ENCODE results near the gene ZFP36L2. TPM values are rescaled to one million over a fixed set of nuclear protein-coding genes. Genes with fewer than 3 reads are reported as not detected.

Gene ZFP36L2
- total RNA-seq, 4 donors from 2014 or later = 50.9 to 83.2 (median 73.4) TPM

DNA sequence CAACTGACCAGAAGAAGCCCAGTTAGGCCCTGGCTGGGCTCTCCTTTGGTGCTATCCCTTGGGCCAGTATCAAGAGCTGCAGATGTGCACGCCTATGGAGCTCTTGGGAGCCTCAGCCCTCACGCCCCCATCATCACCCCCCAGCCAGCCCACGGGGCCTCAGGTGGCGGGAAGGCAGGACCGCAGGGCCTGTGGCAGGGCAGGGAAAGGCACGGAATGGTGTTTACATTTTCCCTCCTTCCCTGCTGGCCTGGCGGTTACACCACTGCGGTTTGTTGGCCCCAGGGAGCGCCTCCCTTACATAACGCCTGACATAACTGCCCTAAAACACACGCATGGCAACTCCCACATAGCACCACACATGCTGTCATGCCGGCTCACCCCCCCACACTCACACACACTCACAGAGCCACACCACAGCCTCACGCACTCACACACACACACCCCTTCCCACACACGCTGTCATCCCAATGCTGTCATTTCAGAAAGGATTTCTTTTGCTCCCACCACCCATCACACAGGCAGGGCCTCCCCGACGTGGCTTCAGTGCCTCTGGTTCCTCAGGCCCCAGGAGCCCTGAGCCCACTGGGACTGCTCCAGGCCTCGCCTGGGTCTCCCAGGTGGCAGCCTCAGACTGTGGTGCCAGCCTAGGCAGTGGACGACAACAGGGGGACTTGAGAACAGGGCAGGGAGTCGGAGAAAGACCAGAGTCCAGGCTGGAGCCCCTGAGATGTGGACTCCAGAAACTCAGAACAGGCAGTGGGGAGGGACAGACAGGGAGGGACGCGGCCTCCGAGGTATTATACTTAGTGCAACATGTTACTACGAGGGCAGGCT lies 15.7 kb downstream of the ZFP36L2 start:
- Histone ChIP-seq H3K9me3 (no peaks in the 10 kb centered on the region), H3K27me3 (no peaks in the 10 kb centered on the region), H3K4me1 (peaks cover 0 to 21% (median 6%) of the 10 kb centered on the region in 3 donors), H3K27ac (peak overlapping the region in 3 of 4 donors; percentile 65 to 74 (median 68)), H3K4me3 (no peak overlapping the region), H3K36me3 (no peaks in the 10 kb centered on the region)
- ATAC-seq = peak; percentile 81
- 59 to 60% methylated on average over 1 to 11 of the region's 23 CpGs for WGBS, 2 donors (ENCODE audit: low coverage in 1 of 2)
- TF ChIP-seq, protein P1, sequence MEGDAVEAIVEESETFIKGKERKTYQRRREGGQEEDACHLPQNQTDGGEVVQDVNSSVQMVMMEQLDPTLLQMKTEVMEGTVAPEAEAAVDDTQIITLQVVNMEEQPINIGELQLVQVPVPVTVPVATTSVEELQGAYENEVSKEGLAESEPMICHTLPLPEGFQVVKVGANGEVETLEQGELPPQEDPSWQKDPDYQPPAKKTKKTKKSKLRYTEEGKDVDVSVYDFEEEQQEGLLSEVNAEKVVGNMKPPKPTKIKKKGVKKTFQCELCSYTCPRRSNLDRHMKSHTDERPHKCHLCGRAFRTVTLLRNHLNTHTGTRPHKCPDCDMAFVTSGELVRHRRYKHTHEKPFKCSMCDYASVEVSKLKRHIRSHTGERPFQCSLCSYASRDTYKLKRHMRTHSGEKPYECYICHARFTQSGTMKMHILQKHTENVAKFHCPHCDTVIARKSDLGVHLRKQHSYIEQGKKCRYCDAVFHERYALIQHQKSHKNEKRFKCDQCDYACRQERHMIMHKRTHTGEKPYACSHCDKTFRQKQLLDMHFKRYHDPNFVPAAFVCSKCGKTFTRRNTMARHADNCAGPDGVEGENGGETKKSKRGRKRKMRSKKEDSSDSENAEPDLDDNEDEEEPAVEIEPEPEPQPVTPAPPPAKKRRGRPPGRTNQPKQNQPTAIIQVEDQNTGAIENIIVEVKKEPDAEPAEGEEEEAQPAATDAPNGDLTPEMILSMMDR (IDR thresholded peaks at IDR 0.05) = peak in 1 of 4 experiments; percentile 15
- TF ChIP-seq EP300 (IDR thresholded peaks at IDR 0.05) (no peak), POLR2AphosphoS5 (IDR thresholded peaks at IDR 0.05) (peak; percentile 31), POLR2A (IDR thresholded peaks at IDR 0.05) (no peak)

DNA sequence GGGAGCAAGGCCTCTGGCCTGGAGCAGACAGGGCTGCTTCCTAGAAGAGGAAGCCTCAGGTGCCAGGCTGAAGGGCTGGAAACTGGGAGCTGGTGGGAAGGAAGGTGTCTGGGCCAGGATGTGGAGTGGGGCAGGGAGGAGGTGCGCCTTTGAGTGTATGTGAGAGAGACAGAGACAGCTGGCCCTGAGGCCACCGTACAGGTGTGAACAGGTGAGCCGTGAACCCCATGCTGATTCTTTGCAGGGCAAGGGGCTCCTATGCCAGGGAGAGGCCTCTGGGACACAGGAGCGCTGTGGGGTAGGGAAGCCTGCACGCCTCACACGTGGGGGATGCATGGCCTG lies 16.3 kb downstream of the ZFP36L2 start:
- no peak for TF ChIP-seq POLR2AphosphoS5 (IDR thresholded peaks at IDR 0.05)
- no peak for TF ChIP-seq POLR2A (IDR thresholded peaks at IDR 0.05)
- no peak for TF ChIP-seq EP300 (IDR thresholded peaks at IDR 0.05)
- TF ChIP-seq, protein P1 (IDR thresholded peaks at IDR 0.05) = no peak
- no peaks in the 10 kb centered on the region for H3K36me3 ChIP-seq
- WGBS, 2 donors (ENCODE audit: low coverage in 1 of 2) = 73% methylated on average over 4 of the region's 6 CpGs; no CpG with 5 or more reads in 1 of the 2 donors
- no peak for ATAC-seq
- no peaks in the 10 kb centered on the region for H3K9me3 ChIP-seq
- peaks cover 0 to 17% (median 6%) of the 10 kb centered on the region in 3 donors for H3K4me1 ChIP-seq
- H3K4me3 ChIP-seq = no peak overlapping the region
- peak overlapping the region in 3 of 4 donors; percentile 65 to 74 (median 68) for H3K27ac ChIP-seq
- no peaks in the 10 kb centered on the region for H3K27me3 ChIP-seq

DNA sequence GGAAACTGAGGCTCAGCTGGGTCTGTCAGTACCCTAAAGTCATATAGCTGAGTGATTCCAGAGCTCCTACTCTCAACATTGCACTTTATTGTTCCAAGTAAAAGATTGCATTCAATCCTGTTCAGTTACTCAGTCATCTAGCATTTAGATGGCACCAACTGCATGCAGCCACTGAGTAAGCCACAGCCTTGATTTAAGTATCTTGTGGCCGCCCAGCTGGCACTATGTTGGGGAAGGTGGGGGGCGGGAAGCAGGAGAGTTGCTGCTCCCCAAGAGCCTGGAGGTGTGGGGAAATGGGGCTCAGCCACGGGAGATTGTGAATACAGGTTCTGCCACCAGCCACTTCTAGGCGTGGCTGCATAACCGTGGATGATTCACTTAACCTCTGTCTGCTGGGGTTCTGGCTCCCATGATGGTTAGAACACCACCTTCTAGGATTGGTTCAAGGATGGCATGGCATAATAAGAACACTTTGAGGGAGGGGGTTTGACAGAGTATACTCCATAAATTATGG lies 17.1 kb downstream of the ZFP36L2 start:
- H3K4me1 ChIP-seq = peaks cover 0 to 17% (median 6%) of the 10 kb centered on the region in 3 donors
- H3K36me3 ChIP-seq = no peaks in the 10 kb centered on the region
- H3K4me3 ChIP-seq = no peak overlapping the region
- H3K27me3 ChIP-seq = no peaks in the 10 kb centered on the region
- no peak for ATAC-seq
- TF ChIP-seq POLR2AphosphoS5 (IDR thresholded peaks at IDR 0.05) = no peak
- TF ChIP-seq EP300 (IDR thresholded peaks at IDR 0.05) = no peak
- TF ChIP-seq, protein P1 (IDR thresholded peaks at IDR 0.05) = no peak
- TF ChIP-seq POLR2A (IDR thresholded peaks at IDR 0.05) = no peak
- H3K9me3 ChIP-seq = no peaks in the 10 kb centered on the region
- H3K27ac ChIP-seq = no peak overlapping the region
- 93 to 100% methylated on average over 1 to 4 of the region's 5 CpGs for WGBS, 2 donors (ENCODE audit: low coverage in 1 of 2)

DNA sequence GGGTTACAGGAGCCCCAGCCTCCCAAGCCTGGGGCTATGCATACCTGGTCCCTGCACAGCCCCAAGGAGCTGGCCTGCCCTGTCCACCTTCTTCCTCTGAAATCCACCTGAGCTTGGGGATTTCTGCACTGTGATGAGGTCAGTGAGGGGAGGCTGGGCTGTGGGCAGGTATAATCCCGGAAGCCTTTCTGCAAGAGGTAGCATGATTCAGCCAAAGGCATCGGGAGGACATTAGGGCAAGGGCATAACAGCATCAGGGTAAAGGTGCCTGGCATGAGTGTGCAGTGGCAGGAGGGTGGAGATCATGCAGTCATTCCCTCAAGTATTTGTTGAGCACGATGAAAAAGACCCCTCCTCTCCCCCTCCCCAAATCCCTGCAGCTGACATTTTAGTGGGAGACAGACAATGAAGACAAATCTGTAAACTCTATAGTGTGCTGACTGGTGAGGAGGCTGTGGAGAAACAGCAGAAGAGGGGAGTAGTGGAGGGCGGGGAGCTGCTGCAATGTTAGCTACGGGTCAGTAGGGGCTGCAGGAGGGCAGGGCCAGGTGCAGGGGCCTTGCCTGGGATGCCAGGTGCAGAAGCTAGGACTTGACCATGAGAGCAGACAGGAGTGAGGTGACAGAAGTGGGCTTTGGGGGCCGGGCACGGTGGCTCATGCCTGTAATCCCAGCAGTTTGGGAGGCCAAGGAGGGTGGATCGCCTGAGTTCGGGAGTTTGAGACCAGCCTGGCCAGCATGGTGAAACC lies 18.7 kb downstream of the ZFP36L2 start:
- Histone ChIP-seq H3K27me3 (no peaks in the 10 kb centered on the region), H3K36me3 (no peaks in the 10 kb centered on the region), H3K4me3 (no peak overlapping the region), H3K27ac (no peak overlapping the region), H3K4me1 (peaks cover 0 to 17% (median 6%) of the 10 kb centered on the region in 3 donors), H3K9me3 (no peaks in the 10 kb centered on the region)
- TF ChIP-seq POLR2AphosphoS5 (IDR thresholded peaks at IDR 0.05) (no peak), POLR2A (IDR thresholded peaks at IDR 0.05) (no peak), EP300 (IDR thresholded peaks at IDR 0.05) (no peak)
- TF ChIP-seq, protein P1 (IDR thresholded peaks at IDR 0.05) = no peak
- no peak for ATAC-seq
- 59% methylated on average over 3 of the region's 9 CpGs; no CpG with 5 or more reads in 1 of the 2 donors for WGBS, 2 donors (ENCODE audit: low coverage in 1 of 2)

Measured in gastroesophageal sphincter (tissue), 4 donors.